Activated CD4-positive, alpha-beta T cell treated with anti-CD3 and anti-CD28 coated beads, Interleukin-2, amount 10 ng/mL, durations not matched to agents 24 days and 14 days (primary cell): Measurements from ENCODE around the gene ATP13A3. TPM values are rescaled to one million over a fixed set of nuclear protein-coding genes. Genes with fewer than 3 reads are reported as not detected.

ENCODE experiments used
- DNase-seq: peaks from one replicate; pipeline ENCODE4 v3.0.0; 2022
- H3K27ac Mint-ChIP-seq: one replicate; pipeline ENCODE4 v1.8.0; 2022; ENCODE audit warnings: mild to moderate bottlenecking, mixed read lengths
- H3K27me3 Mint-ChIP-seq: one replicate; pipeline ENCODE4 v1.8.0; 2022; ENCODE audit warnings: mixed read lengths
- H3K36me3 Mint-ChIP-seq: one replicate; pipeline ENCODE4 v1.8.0; 2022; ENCODE audit warnings: low read depth, mild to moderate bottlenecking, mixed read lengths
- H3K4me1 Mint-ChIP-seq: one replicate; pipeline ENCODE4 v1.8.0; 2021; ENCODE audit warnings: mixed read lengths
- H3K4me3 Mint-ChIP-seq: one replicate; pipeline ENCODE4 v1.8.0; 2022; ENCODE audit warnings: mild to moderate bottlenecking, moderate library complexity, mixed read lengths
- H3K9me3 Mint-ChIP-seq: one replicate; pipeline ENCODE4 v1.8.0; 2021; ENCODE audit warnings: mixed read lengths
- intact Hi-C: fragments of 100-400 bp; cut with micrococcal nuclease; formaldehyde crosslinking; loops from one replicate; pipeline ENCODE4 v1.15.1; 2023
- total RNA-seq: library from RNA; stranded (reverse); gene quantifications from 2 replicates; pipeline ENCODE4 v1.2.3, GENCODE V29; 2022

Gene ATP13A3
- total RNA-seq, 1 donor from 2014 or later: 181 TPM

GRCh38 chr3:194384569-194385001, 102.2 kb downstream of the ATP13A3 start:
- no peaks in the 10 kb centered on the region for H3K36me3 Mint-ChIP-seq
- peaks cover 15% of the 10 kb centered on the region for H3K27me3 Mint-ChIP-seq
- intact Hi-C loops: no loop called here
- peaks cover 2% of the 10 kb centered on the region for H3K4me1 Mint-ChIP-seq
- peaks cover 4% of the 10 kb centered on the region for H3K9me3 Mint-ChIP-seq
- H3K4me3 Mint-ChIP-seq: no peak overlapping the region
- DNase-seq: no peak
- no peak overlapping the region for H3K27ac Mint-ChIP-seq

- Mint-ChIP-seq H3K9me3 (no peaks in the 10 kb centered on the region), H3K36me3 (no peaks in the 10 kb centered on the region), H3K4me1 (peaks cover 2% of the 10 kb centered on the region), H3K27ac (no peak overlapping the region), H3K27me3 (peaks cover 11% of the 10 kb centered on the region), H3K4me3 (no peak overlapping the region)
- intact Hi-C loops: no loop called here
- DNase-seq: no peak
Observed at GRCh38 chr3:194384156-194384555, 102.6 kb downstream of the ATP13A3 start.

- intact Hi-C loops: no loop called here
- DNase-seq: no peak
- H3K9me3 Mint-ChIP-seq: no peaks in the 10 kb centered on the region
- H3K27ac Mint-ChIP-seq: no peak overlapping the region
- no peak overlapping the region for H3K4me3 Mint-ChIP-seq
- H3K4me1 Mint-ChIP-seq: peaks cover 2% of the 10 kb centered on the region
- no peaks in the 10 kb centered on the region for H3K36me3 Mint-ChIP-seq
- peaks cover 14% of the 10 kb centered on the region for H3K27me3 Mint-ChIP-seq
Observed at GRCh38 chr3:194383276-194383940, 103.4 kb downstream of the ATP13A3 start.

GRCh38 chr3:194382892-194383223, 103.9 kb downstream of the ATP13A3 start:
- Mint-ChIP-seq H3K4me1 (peaks cover 2% of the 10 kb centered on the region), H3K9me3 (no peaks in the 10 kb centered on the region), H3K27me3 (peaks cover 14% of the 10 kb centered on the region), H3K36me3 (no peaks in the 10 kb centered on the region), H3K4me3 (no peak overlapping the region), H3K27ac (no peak overlapping the region)
- DNase-seq: no peak
- intact Hi-C loops: no loop called here

- Mint-ChIP-seq H3K9me3 (no peaks in the 10 kb centered on the region), H3K27ac (no peak overlapping the region), H3K27me3 (peaks cover 14% of the 10 kb centered on the region), H3K36me3 (no peaks in the 10 kb centered on the region), H3K4me1 (peaks cover 2% of the 10 kb centered on the region), H3K4me3 (no peak overlapping the region)
- intact Hi-C loops: no loop called here
- DNase-seq: no peak
Observed at GRCh38 chr3:194382196-194382891, 104.5 kb downstream of the ATP13A3 start.

- peaks cover 2% of the 10 kb centered on the region for H3K4me1 Mint-ChIP-seq
- intact Hi-C loops: no loop called here
- DNase-seq: no peak
- H3K27ac Mint-ChIP-seq: no peak overlapping the region
- no peaks in the 10 kb centered on the region for H3K36me3 Mint-ChIP-seq
- peaks cover 14% of the 10 kb centered on the region for H3K27me3 Mint-ChIP-seq
- H3K9me3 Mint-ChIP-seq: no peaks in the 10 kb centered on the region
- H3K4me3 Mint-ChIP-seq: no peak overlapping the region
Observed at GRCh38 chr3:194381460-194381875, 105.3 kb downstream of the ATP13A3 start.

GRCh38 chr3:194380326-194380725, 106.5 kb downstream of the ATP13A3 start:
- Mint-ChIP-seq H3K9me3 (no peaks in the 10 kb centered on the region), H3K4me3 (no peak overlapping the region), H3K4me1 (peaks cover 2% of the 10 kb centered on the region), H3K36me3 (no peaks in the 10 kb centered on the region), H3K27ac (no peak overlapping the region), H3K27me3 (peaks cover 19% of the 10 kb centered on the region)
- intact Hi-C loops: no loop called here
- DNase-seq: no peak

GRCh38 chr3:194379651-194380050, 107.2 kb downstream of the ATP13A3 start:
- H3K36me3 Mint-ChIP-seq: no peaks in the 10 kb centered on the region
- peaks cover 2% of the 10 kb centered on the region for H3K4me1 Mint-ChIP-seq
- no peak for DNase-seq
- no peak overlapping the region for H3K4me3 Mint-ChIP-seq
- no peak overlapping the region for H3K27ac Mint-ChIP-seq
- peaks cover 21% of the 10 kb centered on the region for H3K27me3 Mint-ChIP-seq
- H3K9me3 Mint-ChIP-seq: no peaks in the 10 kb centered on the region
- intact Hi-C loops: no loop called here

GRCh38 chr3:194379231-194379630, 107.6 kb downstream of the ATP13A3 start:
- no peak for DNase-seq
- Mint-ChIP-seq H3K27ac (no peak overlapping the region), H3K4me1 (peaks cover 2% of the 10 kb centered on the region), H3K36me3 (no peaks in the 10 kb centered on the region), H3K4me3 (no peak overlapping the region), H3K27me3 (peaks cover 21% of the 10 kb centered on the region), H3K9me3 (no peaks in the 10 kb centered on the region)
- intact Hi-C loops: no loop called here

- Mint-ChIP-seq H3K4me3 (no peak overlapping the region), H3K27ac (no peak overlapping the region), H3K36me3 (no peaks in the 10 kb centered on the region), H3K9me3 (no peaks in the 10 kb centered on the region), H3K27me3 (peaks cover 16% of the 10 kb centered on the region), H3K4me1 (peaks cover 2% of the 10 kb centered on the region)
- DNase-seq: no peak
- intact Hi-C loops: no loop called here
Observed at GRCh38 chr3:194377708-194378107, 109.1 kb downstream of the ATP13A3 start.

- Mint-ChIP-seq H3K36me3 (no peaks in the 10 kb centered on the region), H3K4me1 (no peaks in the 10 kb centered on the region), H3K27ac (no peak overlapping the region), H3K27me3 (peaks cover 13% of the 10 kb centered on the region), H3K4me3 (no peak overlapping the region), H3K9me3 (no peaks in the 10 kb centered on the region)
- no peak for DNase-seq
- intact Hi-C loops: no loop called here
Observed at GRCh38 chr3:194376241-194376560, 110.6 kb downstream of the ATP13A3 start.

- Mint-ChIP-seq H3K27ac (no peak overlapping the region), H3K9me3 (no peaks in the 10 kb centered on the region), H3K4me1 (no peaks in the 10 kb centered on the region), H3K4me3 (no peak overlapping the region), H3K36me3 (no peaks in the 10 kb centered on the region), H3K27me3 (peaks cover 17% of the 10 kb centered on the region)
- intact Hi-C loops: no loop called here
- DNase-seq: no peak
Observed at GRCh38 chr3:194375473-194376240, 111.1 kb downstream of the ATP13A3 start.

GRCh38 chr3:194374935-194375334, 111.9 kb downstream of the ATP13A3 start:
- peaks cover 19% of the 10 kb centered on the region for H3K27me3 Mint-ChIP-seq
- DNase-seq: no peak
- no peak overlapping the region for H3K27ac Mint-ChIP-seq
- intact Hi-C loops: no loop called here
- H3K4me3 Mint-ChIP-seq: no peak overlapping the region
- no peaks in the 10 kb centered on the region for H3K4me1 Mint-ChIP-seq
- H3K36me3 Mint-ChIP-seq: no peaks in the 10 kb centered on the region
- H3K9me3 Mint-ChIP-seq: no peaks in the 10 kb centered on the region

GRCh38 chr3:194373899-194374298, 112.9 kb downstream of the ATP13A3 start:
- H3K9me3 Mint-ChIP-seq: no peaks in the 10 kb centered on the region
- H3K36me3 Mint-ChIP-seq: no peaks in the 10 kb centered on the region
- H3K4me1 Mint-ChIP-seq: no peaks in the 10 kb centered on the region
- no peak overlapping the region for H3K27ac Mint-ChIP-seq
- peaks cover 27% of the 10 kb centered on the region for H3K27me3 Mint-ChIP-seq
- no peak for DNase-seq
- intact Hi-C loops: no loop called here
- no peak overlapping the region for H3K4me3 Mint-ChIP-seq
